ENCODE measurements around the gene RAB29. TPM values are rescaled to one million over a fixed set of nuclear protein-coding genes. Genes with fewer than 3 reads are reported as not detected.

Gene RAB29
- total and polyA plus RNA-seq, 9 of the 15 experiments (the other 6 are each of a cell fraction or from before 2014, with no cell fraction given): 6.3 to 17.6 (median 8.0) TPM

- Histone ChIP-seq H3K79me2 (ENCODE audit: control insufficient read depth, insufficient read depth, low read length) (no peaks in the 10 kb centered on the region), H2AFZ (ENCODE audit: low read depth, low read length) (peak overlapping the region; percentile 95), H3K4me3 (peak overlapping the region; percentile 59), H3K27ac (ENCODE audit: extremely low read depth, low read depth, low read length) (0 out of 3 replicates have a peak overlapping the region, but pooled peaks have one; percentile 26), H3K9me3 (replicated peaks; ENCODE audit: control insufficient read depth, insufficient read depth, low read depth, low read length) (0 out of 2 replicates have a peak, but pooled peaks cover 4% of the 10 kb centered on the region), H3K4me2 (ENCODE audit: insufficient read depth, low read length) (peak overlapping the region; percentile 89), H3K9me1 (ENCODE audit: control insufficient read depth, insufficient read depth, low read length) (no peaks in the 10 kb centered on the region), H3K36me3 (ENCODE audit: control insufficient read depth, insufficient read depth, low read length) (no peaks in the 10 kb centered on the region), H3K9ac (ENCODE audit: insufficient read depth in 1 of 2, low read depth in 2 of 2, low read length in 2 of 2) (peak overlapping the region; percentile 72 to 94; a peak in 3 of 4 replicates), H3K27me3 (ENCODE audit: control insufficient read depth in 2 of 2, insufficient read depth in 2 of 2, low read length in 2 of 2) (no peaks in the 10 kb centered on the region; a peak in 1 of 5 replicates), H4K20me1 (replicated peaks; ENCODE audit: control insufficient read depth, insufficient read depth, low read length) (no peaks in the 10 kb centered on the region), H3K4me1 (replicated peaks in 1 of 2; ENCODE audit: control insufficient read depth in 2 of 2, insufficient read depth in 2 of 2, low read length in 2 of 2) (peaks cover 8 to 9% of the 10 kb centered on the region in 2 experiments; a peak in 4 of 5 replicates)
- in situ Hi-C loops (cut with MboI) (no loop called here), intact Hi-C loops (cut with micrococcal nuclease) (no loop called here)
- POLR2A ChIA-PET: interaction anchor here (0.5 to 3.0 kb wide), 17 partner anchors 9 to 378 kb away, joined by 3 to 12 read pairs (median 4); partner anchors contain the start of gene ELK4
- DNase-seq (ENCODE audit: extremely low read depth in 1 of 4, low spot score in 3 of 4) (peak; percentile 56 to 65 (median 61)), ATAC-seq (peak; percentile 74), FAIRE-seq (peak; percentile 77)
- WGBS (ENCODE audit: insufficient coverage, low coverage, missing lambda C conversion rate): 19% methylated on average over 30 of the region's 36 CpGs
- no TSS peak for BruUV-seq (replicated peaks)
- CTCF ChIA-PET (ENCODE audit: low intra/inter-chr PET ratio): no interaction called here
- TF ChIP-seq RBBP5 (IDR thresholded peaks at IDR 0.05; ENCODE audit: borderline replicate concordance, insufficient read depth, low read length, poor library complexity, severe bottlenecking) (peak; percentile 40), ILF3 (IDR thresholded peaks at IDR 0.05; ENCODE audit: borderline replicate concordance) (no peak), TFAP4 (CRISPR knock-in tag; IDR thresholded peaks at IDR 0.05; ENCODE audit: borderline replicate concordance) (peak; percentile 86; the same call in 1 of the 2 replicates), GATA2 (CRISPR knock-in tag; IDR thresholded peaks at IDR 0.05) (peak; percentile 57; the same call in 1 of the 2 replicates), DACH1 (IDR thresholded peaks at IDR 0.05; ENCODE audit: partially characterized antibody) (peak; percentile 38), SPI1 (IDR thresholded peaks at IDR 0.05; ENCODE audit: borderline replicate concordance, low read depth, low read length) (0 out of 2 replicates have a peak, but pooled peaks have one; percentile 16), NCOA6 (IDR thresholded peaks at IDR 0.05) (no peak), NFIC (IDR thresholded peaks at IDR 0.05) (no peak), HMGN3 (IDR thresholded peaks at IDR 0.05; ENCODE audit: borderline replicate concordance, extremely low read depth, insufficient read length, low read depth, low read length) (no peak), SMAD4 (CRISPR knock-in tag; conservative IDR thresholded peaks at IDR 0.05) (0 out of 2 replicates have a peak, but pooled peaks have one; percentile 7), HCFC1 (IDR thresholded peaks at IDR 0.05; ENCODE audit: low read depth, low read length) (0 out of 2 replicates have a peak, but pooled peaks have one; percentile 10), KDM1A (IDR thresholded peaks at IDR 0.05) (0 out of 4 replicates have a peak, but pooled peaks of 1 of the 2 experiments have one; percentile 4)
Measured at GRCh38 chr1:205774198-205775014, 876 bp downstream of the RAB29 start.

All from K562 (cell line).